Measurements from ENCODE around the gene PAK6. TPM values are rescaled to one million over a fixed set of nuclear protein-coding genes. Genes with fewer than 3 reads are reported as not detected.

Gene PAK6
- total RNA-seq, 1 experiment from 2014 or later: 30.4 TPM

DNA sequence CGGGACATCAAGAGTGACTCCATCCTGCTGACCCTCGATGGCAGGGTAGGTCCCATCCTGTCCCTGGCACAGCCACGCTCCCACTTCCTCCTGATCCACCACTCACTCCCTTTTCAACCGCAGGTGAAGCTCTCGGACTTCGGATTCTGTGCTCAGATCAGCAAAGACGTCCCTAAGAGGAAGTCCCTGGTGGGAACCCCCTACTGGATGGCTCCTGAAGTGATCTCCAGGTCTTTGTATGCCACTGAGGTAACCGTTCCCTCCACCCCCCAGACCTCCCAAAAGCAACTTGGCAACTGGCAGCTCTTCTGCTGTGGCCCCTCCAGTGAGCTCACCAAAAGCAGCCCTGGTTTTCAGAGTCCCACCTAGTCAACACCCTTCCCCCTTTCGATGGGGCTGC is 34.6 kb downstream of the PAK6 start:
- ChIA-PET CTCF (interaction anchor here (0.8 to 4.1 kb wide), 4 partner anchors 34 to 234 kb away, joined by 3 to 86 read pairs (median 5); partner anchors contain the start of gene PAK6), POLR2A (ENCODE audit: unreplicated experiment) (interaction anchor here (0.6 kb wide), 1 partner anchor 17 kb away, joined by 3 read pairs; no protein-coding TSS in a partner anchor)
- TF ChIP-seq EZH2phosphoT487 (IDR thresholded peaks at IDR 0.05; ENCODE audit: borderline replicate concordance, low read length) (no peak), EZH2 (IDR thresholded peaks at IDR 0.05; ENCODE audit: low read length, unreplicated experiment) (no peak)
- TF ChIP-seq, protein P1, sequence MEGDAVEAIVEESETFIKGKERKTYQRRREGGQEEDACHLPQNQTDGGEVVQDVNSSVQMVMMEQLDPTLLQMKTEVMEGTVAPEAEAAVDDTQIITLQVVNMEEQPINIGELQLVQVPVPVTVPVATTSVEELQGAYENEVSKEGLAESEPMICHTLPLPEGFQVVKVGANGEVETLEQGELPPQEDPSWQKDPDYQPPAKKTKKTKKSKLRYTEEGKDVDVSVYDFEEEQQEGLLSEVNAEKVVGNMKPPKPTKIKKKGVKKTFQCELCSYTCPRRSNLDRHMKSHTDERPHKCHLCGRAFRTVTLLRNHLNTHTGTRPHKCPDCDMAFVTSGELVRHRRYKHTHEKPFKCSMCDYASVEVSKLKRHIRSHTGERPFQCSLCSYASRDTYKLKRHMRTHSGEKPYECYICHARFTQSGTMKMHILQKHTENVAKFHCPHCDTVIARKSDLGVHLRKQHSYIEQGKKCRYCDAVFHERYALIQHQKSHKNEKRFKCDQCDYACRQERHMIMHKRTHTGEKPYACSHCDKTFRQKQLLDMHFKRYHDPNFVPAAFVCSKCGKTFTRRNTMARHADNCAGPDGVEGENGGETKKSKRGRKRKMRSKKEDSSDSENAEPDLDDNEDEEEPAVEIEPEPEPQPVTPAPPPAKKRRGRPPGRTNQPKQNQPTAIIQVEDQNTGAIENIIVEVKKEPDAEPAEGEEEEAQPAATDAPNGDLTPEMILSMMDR (conservative IDR thresholded peaks at IDR 0.05; ENCODE audit: low read depth, low read length): no peak
- H3K4me3 ChIP-seq (ENCODE audit: low read length): no peak overlapping the region
- H3K9me2 ChIP-seq (replicated peaks; ENCODE audit: low read length): no peaks in the 10 kb centered on the region
- H3K9me3 ChIP-seq (ENCODE audit: low read length): no peaks in the 10 kb centered on the region
- DNase-seq (no peak), ATAC-seq (no peak)
- H3K27ac ChIP-seq (ENCODE audit: low read length): no peak overlapping the region
- no peaks in the 10 kb centered on the region for H4K20me1 ChIP-seq (ENCODE audit: low read length)
- H2AFZ ChIP-seq (ENCODE audit: low read length): no peak overlapping the region
- H3K79me2 ChIP-seq (ENCODE audit: low read length): no peaks in the 10 kb centered on the region
- H3K4me2 ChIP-seq (ENCODE audit: low read length): no peak overlapping the region
- no peaks in the 10 kb centered on the region for H3K27me3 ChIP-seq (ENCODE audit: low read length)
- no TSS peak for BruUV-seq (replicated peaks)
- H3K9ac ChIP-seq (ENCODE audit: low read length): no peak overlapping the region
- intact Hi-C loops (cut with micrococcal nuclease): loop anchor here (5.0 kb wide), 1 partner anchor 36 kb away; the partner anchor contains the start of gene PAK6
- no peaks in the 10 kb centered on the region for H3F3A ChIP-seq (ENCODE audit: low read length, unreplicated experiment)
- H3K36me3 ChIP-seq (ENCODE audit: low read depth, low read length): peaks cover 6% of the 10 kb centered on the region
- no peaks in the 10 kb centered on the region for H3K4me1 ChIP-seq (ENCODE audit: insufficient read depth, low read length)

DNA sequence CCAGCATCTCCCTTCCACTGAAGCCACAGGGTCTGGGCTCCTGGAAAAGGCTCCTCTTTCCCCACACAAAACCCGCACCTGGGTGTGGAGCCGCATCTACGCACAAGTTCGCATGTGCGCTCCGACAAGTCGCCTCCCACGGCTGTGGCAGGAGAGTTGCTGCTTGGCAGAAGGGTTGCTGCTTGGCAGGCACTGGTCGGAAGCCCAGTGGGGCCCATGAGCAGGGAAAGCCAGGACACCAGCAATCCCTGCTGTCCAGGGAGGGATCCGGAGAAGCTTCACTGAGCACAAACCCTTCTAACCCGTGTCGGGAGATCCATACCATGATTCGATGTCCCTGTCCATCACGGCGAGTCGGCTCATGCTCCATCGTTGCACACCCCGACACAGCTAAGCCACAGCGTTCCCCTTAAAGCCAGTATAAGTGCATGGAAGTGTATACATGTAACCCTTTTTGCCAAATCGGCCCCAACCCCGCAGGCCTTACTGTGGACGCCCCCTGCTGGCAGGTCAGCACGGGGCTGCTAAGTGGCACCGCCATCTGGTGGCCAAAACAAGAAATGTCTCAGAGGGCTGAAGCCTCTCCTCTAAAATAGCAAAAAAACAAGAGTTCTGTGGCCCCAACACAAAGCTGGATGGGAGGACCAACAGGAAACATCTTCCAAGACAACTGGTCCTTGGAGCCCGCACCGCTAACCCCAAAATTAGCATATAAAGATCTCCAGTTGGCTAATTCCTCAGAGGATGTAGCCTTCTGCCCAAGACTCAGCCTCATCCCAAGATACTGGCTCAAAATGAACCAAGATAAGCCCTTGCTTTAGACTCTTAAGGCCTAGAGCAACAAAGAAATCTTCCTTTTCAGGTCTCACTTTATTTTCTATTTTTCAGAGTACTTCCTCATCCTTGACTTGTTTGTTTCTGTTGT is 35.7 kb downstream of the PAK6 start:
- BruUV-seq (replicated peaks): no TSS peak
- Histone ChIP-seq H3K4me1 (ENCODE audit: insufficient read depth, low read length) (no peaks in the 10 kb centered on the region), H3K79me2 (ENCODE audit: low read length) (no peaks in the 10 kb centered on the region), H2AFZ (ENCODE audit: low read length) (no peak overlapping the region), H3F3A (ENCODE audit: low read length, unreplicated experiment) (no peaks in the 10 kb centered on the region), H4K20me1 (ENCODE audit: low read length) (no peaks in the 10 kb centered on the region), H3K9ac (ENCODE audit: low read length) (no peak overlapping the region), H3K27ac (ENCODE audit: low read length) (no peak overlapping the region), H3K4me2 (ENCODE audit: low read length) (no peak overlapping the region), H3K9me3 (ENCODE audit: low read length) (no peaks in the 10 kb centered on the region), H3K9me2 (replicated peaks; ENCODE audit: low read length) (no peaks in the 10 kb centered on the region), H3K27me3 (ENCODE audit: low read length) (no peaks in the 10 kb centered on the region), H3K36me3 (ENCODE audit: low read depth, low read length) (peaks cover 6% of the 10 kb centered on the region; the same call in 1 of the 2 replicates), H3K4me3 (ENCODE audit: low read length) (no peak overlapping the region)
- no peak for TF ChIP-seq EZH2phosphoT487 (IDR thresholded peaks at IDR 0.05; ENCODE audit: borderline replicate concordance, low read length)
- TF ChIP-seq EZH2 (IDR thresholded peaks at IDR 0.05; ENCODE audit: low read length, unreplicated experiment): no peak
- TF ChIP-seq, protein P1 (conservative IDR thresholded peaks at IDR 0.05; ENCODE audit: low read depth, low read length): peak; percentile 100
- ChIA-PET POLR2A (ENCODE audit: unreplicated experiment) (interaction anchor here (0.6 kb wide), 1 partner anchor 41 kb away, joined by 3 read pairs; no protein-coding TSS in a partner anchor), CTCF (interaction anchor here (0.5 to 4.1 kb wide), 19 partner anchors 19 to 591 kb away, joined by 3 to 86 read pairs (median 3); partner anchors contain the start of genes EIF2AK4 and PAK6)
- intact Hi-C loops (cut with micrococcal nuclease): loop anchor here (1.0 to 5.0 kb wide), 4 partner anchors 37 to 230 kb away; partner anchors contain the start of gene PAK6
- ATAC-seq (peak; percentile 63), DNase-seq (peak; percentile 88)
